Lower leg skin (tissue), 4 donors: ENCODE data around the gene FAM167B. TPM values are rescaled to one million over a fixed set of nuclear protein-coding genes. Genes with fewer than 3 reads are reported as not detected.

Experiments
- DNase-seq, 2 donors: peaks; one replicate each; pipeline ENCODE4 v3.0.0-alpha.2; 2019; ENCODE audit warnings: low spot score in 2 of 2
- H3K4me3 ChIP-seq: fragments of 200-600 bp; sonication (generic); 2 replicates; pipeline ENCODE4 v1.5.1; 2017; ENCODE audit warnings: mild to moderate bottlenecking, low read depth; ENCODE audit not compliant: poor library complexity, severe bottlenecking
- CTCF ChIP-seq, 3 donors: fragments of 450-650 bp; IDR thresholded peaks; one replicate each; pipeline ENCODE4 v1.5.1; 2016; ENCODE audit warnings: antibody characterized with exemption in 3 of 3, mild to moderate bottlenecking in 3 of 3, moderate library complexity in 2 of 3
- POLR2A ChIP-seq, 2 donors: fragments of 450-650 bp; IDR thresholded peaks; one replicate each; pipeline ENCODE4 v1.6.1; 2016 to 2017; ENCODE audit warnings: antibody characterized with exemption in 2 of 2, mild to moderate bottlenecking in 1 of 2, moderate library complexity in 1 of 2
- WGBS, 2 donors: methylation state at CpG; one replicate each; pipeline ENCODE4 v1.1.5; 2018; 5-methylcytosine and 5-hydroxymethylcytosine counted together
- intact Hi-C: fragments of 100-400 bp; cut with DNase I; formaldehyde crosslinking; loops from one replicate; pipeline ENCODE4 v1.15.0; 2023; ENCODE audit warnings: low total_unique reads
- total RNA-seq, 4 donors: library from RNA; depleted of rRNA; stranded (reverse); fragments of >200 nt; gene quantifications; one replicate each; pipeline ENCODE4 v1.1.0, GENCODE V29; 2016

Gene FAM167B
- total RNA-seq, 4 donors from 2014 or later = 0.42 to 1.4 (median 0.51) TPM; not detected in 1

- H3K4me3 ChIP-seq = no peak overlapping the region
- DNase-seq = no peak
- WGBS, 2 donors = 87 to 93% methylated on average over 4 of the region's 4 CpGs
- no peak for TF ChIP-seq CTCF (IDR thresholded peaks at IDR 0.05)
- TF ChIP-seq POLR2A (IDR thresholded peaks at IDR 0.05) = no peak
- intact Hi-C loops = no loop called here
Measured at GRCh38 chr1:32263744-32264143, 16.7 kb downstream of the FAM167B start.

GRCh38 chr1:32265846-32266245, 18.8 kb downstream of the FAM167B start:
- intact Hi-C loops = no loop called here
- TF ChIP-seq POLR2A (IDR thresholded peaks at IDR 0.05) (no peak), CTCF (IDR thresholded peaks at IDR 0.05) (no peak)

GRCh38 chr1:32266921-32267591, 20.0 kb downstream of the FAM167B start:
- TF ChIP-seq CTCF (IDR thresholded peaks at IDR 0.05) = no peak
- TF ChIP-seq POLR2A (IDR thresholded peaks at IDR 0.05) = no peak
- DNase-seq = no peak
- 64 to 76% methylated on average over 7 of the region's 7 CpGs for WGBS, 2 donors
- intact Hi-C loops = no loop called here
- no peak overlapping the region for H3K4me3 ChIP-seq

More at GRCh38 chr1:32265846-32266245, 18.8 kb downstream of the FAM167B start:
- 95 to 99% methylated on average over 9 of the region's 9 CpGs for WGBS, 2 donors
- DNase-seq = no peak
- H3K4me3 ChIP-seq = no peak overlapping the region

- no peak for DNase-seq
- intact Hi-C loops = no loop called here
- H3K4me3 ChIP-seq = no peak overlapping the region
- TF ChIP-seq CTCF (IDR thresholded peaks at IDR 0.05) (no peak), POLR2A (IDR thresholded peaks at IDR 0.05) (no peak)
Measured at GRCh38 chr1:32269744-32270143, 22.7 kb downstream of the FAM167B start.

GRCh38 chr1:32272557-32273390, 25.8 kb downstream of the FAM167B start:
- no peak for DNase-seq
- 57 to 64% methylated on average over 7 of the region's 7 CpGs for WGBS, 2 donors
- intact Hi-C loops = no loop called here
- TF ChIP-seq POLR2A (IDR thresholded peaks at IDR 0.05) (no peak), CTCF (IDR thresholded peaks at IDR 0.05) (no peak)
- H3K4me3 ChIP-seq = no peak overlapping the region
